ENCODE data around the gene SYT12.

DNA sequence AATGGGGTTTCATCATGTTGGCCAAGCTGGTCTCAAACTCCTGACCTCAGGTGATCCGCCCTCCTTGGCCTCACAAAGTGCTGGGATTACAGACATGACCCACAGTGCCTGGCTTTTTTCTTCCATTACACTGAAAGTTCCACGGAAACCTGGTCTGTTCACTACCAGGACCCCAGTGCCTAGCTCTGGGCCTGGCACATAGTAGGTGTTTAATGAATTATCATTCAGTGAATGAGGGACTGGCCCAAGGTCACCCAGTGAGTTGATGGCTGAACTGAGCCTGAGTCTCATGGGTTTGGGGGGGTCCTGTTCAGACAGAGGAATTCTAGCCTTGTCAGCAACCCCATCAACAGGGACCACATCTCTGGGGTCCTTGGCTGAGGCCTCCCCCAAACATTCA, 44.7 kb upstream of the SYT12 start:
- TF ChIP-seq, protein P1, sequence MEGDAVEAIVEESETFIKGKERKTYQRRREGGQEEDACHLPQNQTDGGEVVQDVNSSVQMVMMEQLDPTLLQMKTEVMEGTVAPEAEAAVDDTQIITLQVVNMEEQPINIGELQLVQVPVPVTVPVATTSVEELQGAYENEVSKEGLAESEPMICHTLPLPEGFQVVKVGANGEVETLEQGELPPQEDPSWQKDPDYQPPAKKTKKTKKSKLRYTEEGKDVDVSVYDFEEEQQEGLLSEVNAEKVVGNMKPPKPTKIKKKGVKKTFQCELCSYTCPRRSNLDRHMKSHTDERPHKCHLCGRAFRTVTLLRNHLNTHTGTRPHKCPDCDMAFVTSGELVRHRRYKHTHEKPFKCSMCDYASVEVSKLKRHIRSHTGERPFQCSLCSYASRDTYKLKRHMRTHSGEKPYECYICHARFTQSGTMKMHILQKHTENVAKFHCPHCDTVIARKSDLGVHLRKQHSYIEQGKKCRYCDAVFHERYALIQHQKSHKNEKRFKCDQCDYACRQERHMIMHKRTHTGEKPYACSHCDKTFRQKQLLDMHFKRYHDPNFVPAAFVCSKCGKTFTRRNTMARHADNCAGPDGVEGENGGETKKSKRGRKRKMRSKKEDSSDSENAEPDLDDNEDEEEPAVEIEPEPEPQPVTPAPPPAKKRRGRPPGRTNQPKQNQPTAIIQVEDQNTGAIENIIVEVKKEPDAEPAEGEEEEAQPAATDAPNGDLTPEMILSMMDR (IDR thresholded peaks at IDR 0.05) = no peak
- TF ChIP-seq ZFX (IDR thresholded peaks at IDR 0.05; ENCODE audit: borderline replicate concordance) = no peak

All from 22Rv1 (cell line).